ENCODE data around the gene GALE. TPM values are rescaled to one million over a fixed set of nuclear protein-coding genes. Genes with fewer than 3 reads are reported as not detected.

GALE gene
- total and polyA plus RNA-seq, 11 donors = 6.2 to 20.8 (median 9.9) TPM

GRCh38 chr1:23751050-23751814 lies 49.3 kb downstream of the GALE start:
- Histone ChIP-seq H3K4me1 (peaks cover 0 to 48% (median 10%) of the 10 kb centered on the region in 12 donors), H3K36me3 (peaks cover 0 to 95% (median 69%) of the 10 kb centered on the region in 9 donors), H3K4me3 (no peak overlapping the region), H3K9me3 (no peaks in the 10 kb centered on the region), H3K27ac (peak overlapping the region in 1 of 12 donors; percentile 4), H3K27me3 (no peaks in the 10 kb centered on the region)
- TF ChIP-seq CTCF (IDR thresholded peaks at IDR 0.05) (peak; percentile 39 to 70 (median 52)), POLR2A (IDR thresholded peaks at IDR 0.05) (no peak)
- WGBS, 4 donors = 50 to 54% (median 52%) methylated on average over 11 of the region's 11 CpGs
- intact Hi-C loops (cut with DNase I) = loop anchor here in 1 of 10 donors (10.0 kb wide), 1 partner anchor 196 kb away; the partner anchor contains the start of gene ID3
- DNase-seq (peak in 1 of 5 donors; percentile 29), ATAC-seq (peak; percentile 7 to 72 (median 62))

GRCh38 chr1:23748016-23748415 lies 52.5 kb downstream of the GALE start:
- 68 to 80% (median 75%) methylated on average over 3 of the region's 3 CpGs for WGBS, 4 donors
- TF ChIP-seq POLR2A (IDR thresholded peaks at IDR 0.05) (no peak), CTCF (IDR thresholded peaks at IDR 0.05) (no peak)
- Histone ChIP-seq H3K9me3 (no peaks in the 10 kb centered on the region), H3K27me3 (no peaks in the 10 kb centered on the region), H3K27ac (no peak overlapping the region), H3K4me3 (no peak overlapping the region), H3K36me3 (peaks cover 0 to 63% (median 38%) of the 10 kb centered on the region in 9 donors), H3K4me1 (peaks cover 0 to 52% (median 24%) of the 10 kb centered on the region in 12 donors)
- no peak for DNase-seq
- ATAC-seq = no peak
- intact Hi-C loops (cut with DNase I) = loop anchor here in 1 of 10 donors (5.0 kb wide), 1 partner anchor 51 kb away; no protein-coding TSS in a partner anchor

Other genes with a start within 250 kb of the GALE start
- gene ID3, start 241.3 kb downstream of the GALE start, total RNA-seq = 100 to 1,000 TPM in 3 of 9 donors, 10 to 100 TPM in 6; 57.5 to 185 (median 91.0) TPM
- gene ID3, start 241.3 kb downstream of the GALE start, polyA plus RNA-seq = 100 to 1,000 TPM in 1 of 2 donors, 10 to 100 TPM in 1; 55.3 to 153 TPM
- gene RPL11, start 108.9 kb downstream of the GALE start, total RNA-seq = 100 to 1,000 TPM; 341 to 789 (median 680) TPM
- 1,000 to 10,000 TPM; 1,580 to 2,009 TPM for gene RPL11, start 108.9 kb downstream of the GALE start, polyA plus RNA-seq
- gene ELOA, start 57.3 kb downstream of the GALE start, total RNA-seq = 10 to 100 TPM; 28.9 to 45.8 (median 34.3) TPM
- gene ELOA, start 57.3 kb downstream of the GALE start, polyA plus RNA-seq = 10 to 100 TPM; 11.3 to 30.0 TPM
- 10 to 100 TPM; 34.8 to 59.2 (median 46.2) TPM for gene PITHD1, start 22.3 kb downstream of the GALE start, total RNA-seq
- gene PITHD1, start 22.3 kb downstream of the GALE start, polyA plus RNA-seq = 10 to 100 TPM; 31.8 to 86.4 TPM
- 10 to 100 TPM; 23.5 to 53.6 (median 29.5) TPM for gene LYPLA2, start 9.6 kb downstream of the GALE start, total RNA-seq
- gene LYPLA2, start 9.6 kb downstream of the GALE start, polyA plus RNA-seq = 10 to 100 TPM; 22.2 to 63.3 TPM
- 10 to 100 TPM; 22.0 to 44.3 (median 41.1) TPM for gene HMGCL, start 24.7 kb upstream of the GALE start, total RNA-seq
- gene HMGCL, start 24.7 kb upstream of the GALE start, polyA plus RNA-seq = 10 to 100 TPM; 24.3 to 27.8 TPM
- 10 to 100 TPM; 12.8 to 54.2 (median 16.1) TPM for gene FUCA1, start 67.5 kb upstream of the GALE start, total RNA-seq
- 10 to 100 TPM; 10.6 to 16.4 TPM for gene FUCA1, start 67.5 kb upstream of the GALE start, polyA plus RNA-seq
- under 1 TPM in 3 of 9 donors, not detected in 6; 0.07 to 0.13 (median 0.11) TPM for gene CNR2, start 112.6 kb upstream of the GALE start, total RNA-seq
- gene CNR2, start 112.6 kb upstream of the GALE start, polyA plus RNA-seq = under 1 TPM in 1 of 2 donors, not detected in 1; 0.01 TPM
- gene PNRC2, start 159.1 kb upstream of the GALE start, total RNA-seq = 100 to 1,000 TPM in 4 of 9 donors, 10 to 100 TPM in 5; 67.7 to 137 (median 80.5) TPM
- gene PNRC2, start 159.1 kb upstream of the GALE start, polyA plus RNA-seq = 10 to 100 TPM; 64.1 to 88.8 TPM
- 10 to 100 TPM; 34.3 to 60.9 (median 49.4) TPM for gene SRSF10, start 179.6 kb upstream of the GALE start, total RNA-seq
- 10 to 100 TPM; 41.1 to 47.1 TPM for gene SRSF10, start 179.6 kb upstream of the GALE start, polyA plus RNA-seq